Panc1 (cell line): ENCODE results near the gene OGFOD2. TPM values are rescaled to one million over a fixed set of nuclear protein-coding genes. Genes with fewer than 3 reads are reported as not detected.

Source experiments
- ATAC-seq: fragments of 200-7000 bp; cut with Tn5 transposase; 2 replicates; pipeline ENCODE4 v1.9.1; 2020; ENCODE audit warnings: mild to moderate bottlenecking, moderate library complexity
- BruUV-seq: library from RNA; stranded (reverse); fragments of 400-500 nt; replicated peaks from 2 replicates; lab custom pipeline; 2021; lab: Mats Ljungman, UMichigan
- CTCF ChIA-PET: fragments of 300-600 bp; sonication (Branson Sonifier 250); formaldehyde crosslinking; loops from one replicate; lab custom pipeline; 2022; ENCODE audit warnings: antibody characterized with exemption; lab: Charles Lee
- POLR2A ChIA-PET: fragments of 300-600 bp; sonication (Branson Sonifier 250); formaldehyde crosslinking; loops from one replicate; lab custom pipeline; 2022; ENCODE audit warnings: antibody characterized with exemption; lab: Charles Lee
- DNase-seq: peaks from one replicate; pipeline ENCODE4 v3.0.0-alpha.2; 2010; ENCODE audit warnings: low read depth, low spot score
- H3K27ac ChIP-seq: 2 replicates; pipeline ENCODE4 v1.5.1; 2011; ENCODE audit warnings: mild to moderate bottlenecking, low read length, inconsistent platforms
- H3K27me3 ChIP-seq: fragments of 200-500 bp; sonication (Bioruptor generic); 2 replicates; pipeline ENCODE4 v1.6.0; 2014; ENCODE audit warnings: low read length, inconsistent platforms; ENCODE audit not compliant: control insufficient read depth, insufficient read depth
- H3K36me3 ChIP-seq: fragments of 200-500 bp; sonication (Bioruptor generic); 2 replicates; pipeline ENCODE4 v1.5.1; 2014; ENCODE audit warnings: inconsistent platforms, mild to moderate bottlenecking, low read length, moderate library complexity; ENCODE audit not compliant: control insufficient read depth, insufficient read depth
- H3K4me1 ChIP-seq: 2 replicates; pipeline ENCODE4 v1.5.1; 2011; ENCODE audit warnings: inconsistent platforms, mild to moderate bottlenecking, low read length, moderate library complexity; ENCODE audit not compliant: control insufficient read depth, insufficient read depth
- H3K4me3 ChIP-seq, 2 experiments: 2 replicates each; pipeline ENCODE4 v1.5.1; 2011 to 2012; ENCODE audit warnings: low read depth in 2 of 2, low read length in 2 of 2, mild to moderate bottlenecking in 2 of 2, inconsistent platforms in 1 of 2, moderate library complexity in 1 of 2
- H3K9me3 ChIP-seq: fragments of 200-500 bp; sonication (Bioruptor generic); 2 replicates; pipeline ENCODE4 v1.5.1; 2014; ENCODE audit warnings: low read depth, mild to moderate bottlenecking, inconsistent platforms, low read length, moderate library complexity; ENCODE audit not compliant: control insufficient read depth, insufficient read depth
- POLR2AphosphoS5 ChIP-seq: IDR thresholded peaks from 2 replicates; pipeline ENCODE4 v1.6.1; 2012; ENCODE audit warnings: mild to moderate bottlenecking, low read depth, low read length, moderate library complexity
- SIN3A ChIP-seq: IDR thresholded peaks from 2 replicates; pipeline ENCODE4 v1.6.1; 2012; ENCODE audit warnings: low read depth, mild to moderate bottlenecking, low read length, moderate library complexity, borderline replicate concordance; ENCODE audit not compliant: insufficient read depth
- TCF7L2 ChIP-seq: IDR thresholded peaks from 2 replicates; pipeline ENCODE4 v1.6.1; 2011; ENCODE audit warnings: mild to moderate bottlenecking, low read depth, low read length, inconsistent platforms
- in situ Hi-C: cut with HindIII; loops from 2 replicates; pipeline ENCODE4 v1.10.0; 2016; ENCODE audit warnings: low sequenced_read_pairs, low pct_unique_long_range_greater_than_20kb
- intact Hi-C: fragments of 100-400 bp; cut with micrococcal nuclease; formaldehyde crosslinking; loops from one replicate; pipeline ENCODE4 v1.10.0; 2022; ENCODE audit not compliant: unreplicated experiment
- total RNA-seq: library from RNA; stranded (reverse); gene quantifications from one replicate; pipeline ENCODE4 v1.2.1, GENCODE V29; 2021; ENCODE audit not compliant: unreplicated experiment
- TF ChIP-seq, protein P1 (sequence below), 2 experiments: IDR thresholded peaks; 2 replicates each; pipeline ENCODE4 v1.6.1; 2011 to 2012; ENCODE audit warnings: low read depth in 2 of 2, control low read depth in 1 of 2, low read length in 1 of 2, mild to moderate bottlenecking in 1 of 2, moderate library complexity in 1 of 2; ENCODE audit not compliant: insufficient read depth in 1 of 2
- TF ChIP-seq, protein P2 (sequence below): fragments of 450-650 bp; IDR thresholded peaks from 2 replicates; pipeline ENCODE4 v1.5.1; 2017; ENCODE audit warnings: mild to moderate bottlenecking

OGFOD2 gene
- total RNA-seq, 1 experiment from 2014 or later = 32.0 TPM

DNA sequence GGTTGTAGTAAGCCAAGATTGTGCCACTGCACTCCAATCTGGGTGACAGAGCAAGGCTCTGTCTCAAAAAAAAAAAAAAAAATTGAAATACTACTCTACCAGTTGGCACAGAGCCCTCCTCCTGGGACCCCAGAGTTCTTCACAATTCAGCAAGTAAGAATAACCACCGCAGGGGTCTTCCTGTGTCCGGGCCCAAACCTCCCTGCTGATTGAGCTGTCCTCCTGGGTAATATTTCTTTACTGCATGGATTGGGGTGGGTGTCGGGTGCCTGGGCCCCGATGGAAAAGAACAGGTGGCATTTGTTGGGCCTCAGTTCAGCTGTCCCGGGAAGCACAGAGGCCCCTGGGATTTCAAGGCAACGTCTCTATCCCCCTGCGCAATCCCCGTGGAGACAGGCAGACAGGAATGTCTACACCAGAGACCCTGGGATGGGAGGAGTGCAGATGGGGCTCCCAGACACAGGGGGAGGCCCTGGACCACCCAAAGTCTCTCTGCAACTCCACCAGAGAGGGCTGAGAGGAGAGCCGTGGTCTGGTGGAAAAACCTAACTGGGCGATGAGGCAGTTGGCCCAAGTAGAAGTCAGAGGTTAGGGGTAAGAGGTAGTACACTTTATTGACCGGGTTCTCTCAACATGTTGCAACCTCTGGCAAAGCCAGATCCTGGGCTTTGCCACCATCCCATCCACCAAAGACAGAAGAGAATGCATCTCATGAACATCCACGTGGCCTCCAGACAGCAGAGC is 46.5 kb upstream of the OGFOD2 start:
- Histone ChIP-seq H3K27me3 (no peaks in the 10 kb centered on the region), H3K4me3 (no peak overlapping the region), H3K9me3 (no peaks in the 10 kb centered on the region), H3K4me1 (no peaks in the 10 kb centered on the region), H3K36me3 (no peaks in the 10 kb centered on the region), H3K27ac (no peak overlapping the region)
- in situ Hi-C loops = no loop called here
- ATAC-seq = no peak
- intact Hi-C loops = no loop called here
- DNase-seq = no peak
- TF ChIP-seq, protein P1, sequence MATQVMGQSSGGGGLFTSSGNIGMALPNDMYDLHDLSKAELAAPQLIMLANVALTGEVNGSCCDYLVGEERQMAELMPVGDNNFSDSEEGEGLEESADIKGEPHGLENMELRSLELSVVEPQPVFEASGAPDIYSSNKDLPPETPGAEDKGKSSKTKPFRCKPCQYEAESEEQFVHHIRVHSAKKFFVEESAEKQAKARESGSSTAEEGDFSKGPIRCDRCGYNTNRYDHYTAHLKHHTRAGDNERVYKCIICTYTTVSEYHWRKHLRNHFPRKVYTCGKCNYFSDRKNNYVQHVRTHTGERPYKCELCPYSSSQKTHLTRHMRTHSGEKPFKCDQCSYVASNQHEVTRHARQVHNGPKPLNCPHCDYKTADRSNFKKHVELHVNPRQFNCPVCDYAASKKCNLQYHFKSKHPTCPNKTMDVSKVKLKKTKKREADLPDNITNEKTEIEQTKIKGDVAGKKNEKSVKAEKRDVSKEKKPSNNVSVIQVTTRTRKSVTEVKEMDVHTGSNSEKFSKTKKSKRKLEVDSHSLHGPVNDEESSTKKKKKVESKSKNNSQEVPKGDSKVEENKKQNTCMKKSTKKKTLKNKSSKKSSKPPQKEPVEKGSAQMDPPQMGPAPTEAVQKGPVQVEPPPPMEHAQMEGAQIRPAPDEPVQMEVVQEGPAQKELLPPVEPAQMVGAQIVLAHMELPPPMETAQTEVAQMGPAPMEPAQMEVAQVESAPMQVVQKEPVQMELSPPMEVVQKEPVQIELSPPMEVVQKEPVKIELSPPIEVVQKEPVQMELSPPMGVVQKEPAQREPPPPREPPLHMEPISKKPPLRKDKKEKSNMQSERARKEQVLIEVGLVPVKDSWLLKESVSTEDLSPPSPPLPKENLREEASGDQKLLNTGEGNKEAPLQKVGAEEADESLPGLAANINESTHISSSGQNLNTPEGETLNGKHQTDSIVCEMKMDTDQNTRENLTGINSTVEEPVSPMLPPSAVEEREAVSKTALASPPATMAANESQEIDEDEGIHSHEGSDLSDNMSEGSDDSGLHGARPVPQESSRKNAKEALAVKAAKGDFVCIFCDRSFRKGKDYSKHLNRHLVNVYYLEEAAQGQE (IDR thresholded peaks at IDR 0.05; ENCODE audit: insufficient read depth in 1 of 2, low read depth in 2 of 2, low read length in 1 of 2) = no peak
- no peak for TF ChIP-seq SIN3A
- TF ChIP-seq TCF7L2 = no peak
- CTCF ChIA-PET = no interaction called here
- BruUV-seq = no TSS peak
- POLR2A ChIA-PET = no interaction called here

DNA sequence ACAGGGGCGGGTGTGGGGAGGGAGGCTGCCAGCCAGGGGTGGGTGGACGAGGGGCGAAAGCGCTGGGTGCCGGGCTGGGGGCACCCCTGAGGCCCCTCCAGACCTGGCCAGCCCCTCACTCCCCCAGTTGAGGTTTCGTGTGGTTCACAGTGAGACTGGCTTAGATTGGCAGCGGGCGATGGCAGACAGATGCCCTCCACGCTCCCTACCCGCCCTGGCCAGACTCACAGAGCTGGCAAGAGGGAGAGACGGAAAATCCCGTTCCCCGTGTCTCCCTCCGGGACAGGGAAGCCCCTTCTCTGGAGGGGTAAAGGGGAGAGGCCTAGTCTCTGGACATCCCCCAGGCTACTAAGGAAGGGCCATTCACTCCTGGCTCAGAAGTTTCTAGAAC is 45.9 kb upstream of the OGFOD2 start:
- CTCF ChIA-PET = no interaction called here

More for the DNA sequence above, 45.9 kb upstream of the OGFOD2 start:
- Histone ChIP-seq H3K27ac (0 out of 2 replicates have a peak overlapping the region, but pooled peaks have one; percentile 20), H3K36me3 (no peaks in the 10 kb centered on the region), H3K4me3 (no peak overlapping the region), H3K4me1 (no peaks in the 10 kb centered on the region), H3K27me3 (no peaks in the 10 kb centered on the region), H3K9me3 (no peaks in the 10 kb centered on the region)
- POLR2A ChIA-PET = no interaction called here
- TF ChIP-seq POLR2AphosphoS5 (no peak), SIN3A (no peak), TCF7L2 (no peak)
- TF ChIP-seq, protein P2, sequence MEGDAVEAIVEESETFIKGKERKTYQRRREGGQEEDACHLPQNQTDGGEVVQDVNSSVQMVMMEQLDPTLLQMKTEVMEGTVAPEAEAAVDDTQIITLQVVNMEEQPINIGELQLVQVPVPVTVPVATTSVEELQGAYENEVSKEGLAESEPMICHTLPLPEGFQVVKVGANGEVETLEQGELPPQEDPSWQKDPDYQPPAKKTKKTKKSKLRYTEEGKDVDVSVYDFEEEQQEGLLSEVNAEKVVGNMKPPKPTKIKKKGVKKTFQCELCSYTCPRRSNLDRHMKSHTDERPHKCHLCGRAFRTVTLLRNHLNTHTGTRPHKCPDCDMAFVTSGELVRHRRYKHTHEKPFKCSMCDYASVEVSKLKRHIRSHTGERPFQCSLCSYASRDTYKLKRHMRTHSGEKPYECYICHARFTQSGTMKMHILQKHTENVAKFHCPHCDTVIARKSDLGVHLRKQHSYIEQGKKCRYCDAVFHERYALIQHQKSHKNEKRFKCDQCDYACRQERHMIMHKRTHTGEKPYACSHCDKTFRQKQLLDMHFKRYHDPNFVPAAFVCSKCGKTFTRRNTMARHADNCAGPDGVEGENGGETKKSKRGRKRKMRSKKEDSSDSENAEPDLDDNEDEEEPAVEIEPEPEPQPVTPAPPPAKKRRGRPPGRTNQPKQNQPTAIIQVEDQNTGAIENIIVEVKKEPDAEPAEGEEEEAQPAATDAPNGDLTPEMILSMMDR = no peak
- TF ChIP-seq, protein P1 (IDR thresholded peaks at IDR 0.05; ENCODE audit: insufficient read depth in 1 of 2, low read depth in 2 of 2, low read length in 1 of 2) = no peak
- DNase-seq (no peak), ATAC-seq (no peak)
- no TSS peak for BruUV-seq
- in situ Hi-C loops (no loop called here), intact Hi-C loops (no loop called here)
